IMR-90 (cell line): ENCODE data around the gene PPP6R1. TPM values are rescaled to one million over a fixed set of nuclear protein-coding genes. Genes with fewer than 3 reads are reported as not detected.

Source experiments
- ATAC-seq: fragments of 200-7000 bp; cut with Tn5 transposase; 2 replicates; pipeline ENCODE4 v1.9.1; 2020; ENCODE audit warnings: low read depth, mild to moderate bottlenecking, moderate library complexity
- BruUV-seq: library from RNA; stranded (reverse); fragments of 400-500 nt; replicated peaks from 2 replicates; lab custom pipeline; 2021; lab: Mats Ljungman, UMichigan
- CTCF ChIA-PET: fragments of 300-600 bp; formaldehyde crosslinking; extraction: SDS; loops from one replicate; lab custom pipeline; 2021; ENCODE audit warnings: antibody characterized with exemption; lab: Yijun Ruan, JAX
- POLR2A ChIA-PET: fragments of 300-600 bp; sonication (Branson Sonifier 250); formaldehyde crosslinking; loops from one replicate; lab custom pipeline; 2022; ENCODE audit warnings: antibody characterized with exemption; ENCODE audit not compliant: unreplicated experiment; lab: Charles Lee
- DNase-seq: peaks from one replicate; pipeline ENCODE4 v3.0.0; 2013
- H2AFZ ChIP-seq: replicated peaks from 2 replicates; pipeline ENCODE3; 2013; ENCODE audit warnings: low read length, mild to moderate bottlenecking; ENCODE audit not compliant: poor library complexity
- H2AK5ac ChIP-seq: 2 replicates; pipeline ENCODE4 v1.6.1; 2013; ENCODE audit warnings: low read depth, low read length, inconsistent platforms
- H2AK9ac ChIP-seq: replicated peaks from 2 replicates; pipeline ENCODE3; 2013; ENCODE audit warnings: mild to moderate bottlenecking, low read depth, low read length, moderate library complexity; ENCODE audit not compliant: poor library complexity
- H2BK120ac ChIP-seq: 2 replicates; pipeline ENCODE4 v1.6.1; 2013; ENCODE audit warnings: low read depth, low read length, inconsistent platforms
- H2BK15ac ChIP-seq: 3 replicates; pipeline ENCODE4 v1.6.1; 2013; ENCODE audit warnings: low read depth, low read length, inconsistent platforms
- H2BK20ac ChIP-seq: 2 replicates; pipeline ENCODE4 v1.6.1; 2013; ENCODE audit warnings: low read depth, mild to moderate bottlenecking, inconsistent platforms, low read length, moderate library complexity
- H2BK5ac ChIP-seq: 2 replicates; pipeline ENCODE4 v1.6.1; 2013; ENCODE audit warnings: mild to moderate bottlenecking, low read depth, low read length, inconsistent platforms; ENCODE audit not compliant: poor library complexity, severe bottlenecking
- H3K14ac ChIP-seq: replicated peaks from 2 replicates; pipeline ENCODE4 v1.6.1; 2013; ENCODE audit warnings: low read depth, low read length, inconsistent platforms
- H3K18ac ChIP-seq: 2 replicates; pipeline ENCODE4 v1.6.1; 2013; ENCODE audit warnings: low read depth, low read length, control low read depth
- H3K23ac ChIP-seq: 2 replicates; pipeline ENCODE4 v1.6.1; 2013; ENCODE audit warnings: low read depth, low read length, inconsistent platforms
- H3K27ac ChIP-seq: 2 replicates; pipeline ENCODE4 v1.5.1; 2013; ENCODE audit warnings: mild to moderate bottlenecking, control low read depth, low read length; ENCODE audit not compliant: insufficient read depth
- H3K27me3 ChIP-seq: 2 replicates; pipeline ENCODE4 v1.6.1; 2013; ENCODE audit warnings: low read length; ENCODE audit not compliant: control insufficient read depth, insufficient read depth
- H3K36me3 ChIP-seq: 2 replicates; pipeline ENCODE4 v1.6.1; 2013; ENCODE audit warnings: low read length, mixed read lengths; ENCODE audit not compliant: control insufficient read depth, insufficient read depth
- H3K4ac ChIP-seq: 2 replicates; pipeline ENCODE4 v1.6.1; 2013; ENCODE audit warnings: low read depth, low read length, inconsistent platforms
- H3K4me1 ChIP-seq: 2 replicates; pipeline ENCODE4 v1.6.1; 2013; ENCODE audit warnings: low read length, mixed read lengths; ENCODE audit not compliant: control insufficient read depth, insufficient read depth
- H3K4me2 ChIP-seq: 2 replicates; pipeline ENCODE4 v1.6.1; 2013; ENCODE audit warnings: low read depth, mild to moderate bottlenecking, control low read depth, low read length, moderate library complexity
- H3K4me3 ChIP-seq: 2 replicates; pipeline ENCODE4 v1.5.1; 2013; ENCODE audit warnings: low read depth, mild to moderate bottlenecking, control low read depth, low read length, moderate library complexity; ENCODE audit not compliant: insufficient read depth
- H3K56ac ChIP-seq: 2 replicates; pipeline ENCODE4 v1.6.1; 2013; ENCODE audit warnings: low read length, inconsistent platforms; ENCODE audit not compliant: insufficient read depth; ENCODE audit errors: extremely low read depth
- H3K79me1 ChIP-seq, 2 experiments: 2 replicates each; pipeline ENCODE4 v1.6.1; 2013; ENCODE audit warnings: low read length in 2 of 2, inconsistent platforms in 1 of 2, low read depth in 1 of 2
- H3K9ac ChIP-seq: 2 replicates; pipeline ENCODE4 v1.6.1; 2013; ENCODE audit warnings: low read depth, low read length, control low read depth
- H3K9me1 ChIP-seq: 2 replicates; pipeline ENCODE4 v1.6.1; 2013; ENCODE audit warnings: low read length, inconsistent platforms; ENCODE audit not compliant: insufficient read depth
- H3K9me3 ChIP-seq: 2 replicates; pipeline ENCODE4 v1.6.1; 2013; ENCODE audit warnings: low read length; ENCODE audit not compliant: control insufficient read depth, insufficient read depth
- H4K20me1 ChIP-seq: 2 replicates; pipeline ENCODE4 v1.6.1; 2013; ENCODE audit warnings: low read length, inconsistent platforms; ENCODE audit not compliant: insufficient read depth
- H4K5ac ChIP-seq: 2 replicates; pipeline ENCODE4 v1.6.1; 2013; ENCODE audit warnings: mild to moderate bottlenecking, low read depth, low read length, control low read depth
- H4K8ac ChIP-seq, 2 experiments: 2 replicates each; pipeline ENCODE4 v1.6.1; 2013; ENCODE audit warnings: low read depth in 2 of 2, low read length in 2 of 2, control low read depth in 1 of 2, inconsistent platforms in 1 of 2
- H4K91ac ChIP-seq: 2 replicates; pipeline ENCODE4 v1.6.1; 2013; ENCODE audit warnings: low read depth, low read length, inconsistent platforms; ENCODE audit not compliant: insufficient read depth
- FOS ChIP-seq: fragments of 150-350 bp; IDR thresholded peaks from 2 replicates; pipeline ENCODE4 v1.6.1; 2016; ENCODE audit warnings: low read depth, low read length
- WGBS, 2 experiments: methylation state at CpG; one replicate each; pipeline versions ENCODE4 v1.1.5 to v1.1.7; 2013; ENCODE audit warnings: missing lambda C conversion rate in 2 of 2; ENCODE audit not compliant: insufficient read length in 1 of 2; ENCODE audit errors: extremely low coverage in 2 of 2; 5-methylcytosine and 5-hydroxymethylcytosine counted together
- dilution Hi-C: fragments of 300-500 bp; cut with HindIII; formaldehyde crosslinking; loops from one replicate; pipeline ENCODE4 v1.14.3; 2018; ENCODE audit warnings: low sequenced_read_pairs; ENCODE audit not compliant: unreplicated experiment
- in situ Hi-C: fragments of 300-500 bp; cut with MboI; formaldehyde crosslinking; loops from 3 replicates; pipeline ENCODE4 v1.14.3; 2019; ENCODE audit warnings: low sequenced_read_pairs, inconsistent platforms, mixed read lengths
- intact Hi-C: fragments of 100-400 bp; cut with micrococcal nuclease; formaldehyde crosslinking; loops from 2 replicates; pipeline ENCODE4 v1.10.0; 2022
- polyA plus RNA-seq, 3 experiments: library from polyadenylated mRNA; depleted of rRNA; stranded (reverse); fragments of >200 nt; gene quantifications; 2 replicates each; pipeline ENCODE4 v1.2.3, GENCODE V29; 2012; ENCODE audit warnings: low replicate concordance in 1 of 3
- total RNA-seq: library from RNA; depleted of rRNA; stranded (reverse); fragments of >200 nt; gene quantifications from 2 replicates; pipeline ENCODE4 v1.2.3, GENCODE V29; 2012

The PPP6R1 gene
- total and polyA plus RNA-seq, 2 of the 4 experiments (the other 2 are of a cell fraction), result 19.9 to 50.2 TPM

GRCh38 chr19:55226273-55226672 is 32.5 kb downstream of the PPP6R1 start:
- Histone ChIP-seq H4K8ac (no peak overlapping the region), H3K4me2 (no peak overlapping the region), H3K27me3 (no peaks in the 10 kb centered on the region), H4K20me1 (peaks cover 11% of the 10 kb centered on the region), H3K4me1 (no peaks in the 10 kb centered on the region), H3K56ac (no peak overlapping the region), H3K14ac (no peak overlapping the region), H3K79me1 (no peaks in the 10 kb centered on the region), H3K23ac (no peak overlapping the region), H3K27ac (no peak overlapping the region), H3K9me3 (no peaks in the 10 kb centered on the region), H2BK5ac (no peak overlapping the region), H3K36me3 (peaks cover 34% of the 10 kb centered on the region), H3K9me1 (0 out of 2 replicates have a peak, but pooled peaks cover 6% of the 10 kb centered on the region), H3K9ac (no peak overlapping the region), H3K18ac (no peak overlapping the region), H4K91ac (no peak overlapping the region), H2AK9ac (no peak overlapping the region), H3K4me3 (no peak overlapping the region), H2BK120ac (no peak overlapping the region), H2BK15ac (no peak overlapping the region), H2AK5ac (no peak overlapping the region), H2BK20ac (no peak overlapping the region), H2AFZ (no peak overlapping the region), H4K5ac (no peak overlapping the region), H3K4ac (no peak overlapping the region)
- dilution Hi-C loops, result no loop called here
- ChIA-PET CTCF (no interaction called here), POLR2A (no interaction called here)
- in situ Hi-C loops, result no loop called here
- intact Hi-C loops, result no loop called here
- BruUV-seq, result no TSS peak
- 96% methylated on average over 6 of the region's 9 CpGs; no CpG with 5 or more reads in 1 of the 2 experiments for WGBS, 2 experiments
- DNase-seq (no peak), ATAC-seq (no peak)
- no peak for TF ChIP-seq FOS
